ENCODE results near the gene DHX15.

The DHX15 gene

DNA sequence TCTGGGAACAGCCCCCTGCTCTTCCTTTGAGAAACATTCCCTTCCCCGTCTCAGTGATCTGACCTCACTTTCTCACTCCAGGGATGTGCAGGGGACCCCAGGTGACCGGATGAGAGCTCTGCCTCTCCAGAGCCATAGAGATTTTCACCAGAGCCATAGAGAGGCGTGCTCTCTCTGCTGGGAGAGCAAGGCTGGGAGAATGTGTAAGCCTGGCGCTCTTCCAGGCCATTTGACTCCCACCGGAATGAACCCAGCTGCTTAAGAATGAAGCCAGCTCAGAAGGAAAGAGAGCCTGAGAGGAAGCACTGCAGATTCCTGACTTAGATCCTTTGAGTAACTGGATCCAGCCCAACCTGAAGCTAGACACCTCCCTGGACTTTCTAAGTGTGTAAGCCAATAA is 106.4 kb downstream of the DHX15 start:
- no peak for DNase-seq

Data from DMS79 treated with DMSO at 0.1 percent for 48 hours (cell line).